K562 (cell line): ENCODE measurements around the gene MFAP3L. TPM values are rescaled to one million over a fixed set of nuclear protein-coding genes. Genes with fewer than 3 reads are reported as not detected.

Experiments used
- ATAC-seq: fragments of 200-7000 bp; cut with Tn5 transposase; 3 replicates; pipeline ENCODE4 v1.9.1; 2020; ENCODE audit warnings: moderate library complexity
- BruUV-seq: library from RNA; stranded (reverse); fragments of 400-500 nt; replicated peaks from 2 replicates; lab custom pipeline; 2021; lab: Mats Ljungman, UMichigan
- CTCF ChIA-PET: fragments of 300-600 bp; formaldehyde crosslinking; extraction: SDS; loops from one replicate; lab custom pipeline; 2021; ENCODE audit warnings: low intra/inter-chr PET ratio; lab: Yijun Ruan, JAX
- POLR2A ChIA-PET: fragments of 300-600, 350-650 bp; sonication (Branson Sonifier 250); formaldehyde crosslinking; extraction: SDS; loops from one replicate; lab custom pipeline; 2021; ENCODE audit warnings: antibody characterized with exemption, inconsistent platforms; lab: Yijun Ruan, JAX
- DNase-seq, 4 experiments: peaks; one replicate each; pipeline versions ENCODE4 v3.0.0 to v3.0.0-alpha.2; 2011 to 2018; ENCODE audit warnings: low spot score in 3 of 4, mixed read lengths in 3 of 4; ENCODE audit errors: extremely low read depth in 1 of 4
- FAIRE-seq: peaks from 2 replicates; lab custom pipeline; 2011; peaks lifted over from hg19 to GRCh38; lab: Jason Lieb, UNC
- H2AFZ ChIP-seq: 2 replicates; pipeline ENCODE4 v1.6.0; 2011; ENCODE audit warnings: low read depth, low read length, control low read depth, inconsistent platforms
- H3K27ac ChIP-seq: fragments of 200-600 bp; 3 replicates; pipeline ENCODE4 v1.8.0; 2011; ENCODE audit warnings: low read depth, mild to moderate bottlenecking, control low read depth, inconsistent platforms, low read length, moderate library complexity, mixed read lengths; ENCODE audit errors: extremely low read depth
- H3K27me3 ChIP-seq, 2 experiments: fragments of 300-600 bp in 1 of 2; 2 replicates in 1 of 2; 3 replicates in 1 of 2; pipeline versions ENCODE4 v1.6.0 to v1.8.0; 2011; ENCODE audit warnings: inconsistent platforms in 2 of 2, low read length in 2 of 2, mild to moderate bottlenecking in 1 of 2, mixed read lengths in 1 of 2, moderate library complexity in 1 of 2; ENCODE audit not compliant: control insufficient read depth in 2 of 2, insufficient read depth in 2 of 2
- H3K36me3 ChIP-seq: fragments of 300-600 bp; 3 replicates; pipeline ENCODE4 v1.8.0; 2011; ENCODE audit warnings: mild to moderate bottlenecking, low read length, inconsistent platforms; ENCODE audit not compliant: control insufficient read depth, insufficient read depth
- H3K4me1 ChIP-seq, 2 experiments: fragments of 200-600 bp in 1 of 2; replicated peaks in 1 of 2; 2 replicates in 1 of 2; 3 replicates in 1 of 2; pipeline versions ENCODE4 v1.5.1 to v1.8.0; 2011; ENCODE audit warnings: inconsistent platforms in 2 of 2, low read length in 2 of 2, mild to moderate bottlenecking in 1 of 2, mixed read lengths in 1 of 2, moderate library complexity in 1 of 2; ENCODE audit not compliant: control insufficient read depth in 2 of 2, insufficient read depth in 2 of 2
- H3K4me2 ChIP-seq: 2 replicates; pipeline ENCODE4 v1.6.1; 2011; ENCODE audit warnings: low read length, control low read depth, inconsistent platforms, mixed read lengths; ENCODE audit not compliant: insufficient read depth
- H3K4me3 ChIP-seq: fragments of 200-600 bp; sonication (generic), shearing (Covaris generic); 2 replicates; pipeline ENCODE4 v1.5.1; 2016; ENCODE audit warnings: control low read depth, inconsistent platforms
- H3K79me2 ChIP-seq: fragments of 200-600 bp; 3 replicates; pipeline ENCODE4 v1.8.0; 2011; ENCODE audit warnings: low read length, inconsistent platforms; ENCODE audit not compliant: control insufficient read depth, insufficient read depth
- H3K9ac ChIP-seq, 2 experiments: 2 replicates each; pipeline versions ENCODE4 v1.6.0 to v1.6.1; 2011; ENCODE audit warnings: low read depth in 2 of 2, low read length in 2 of 2, control low read depth in 1 of 2, inconsistent platforms in 1 of 2, mild to moderate bottlenecking in 1 of 2, mixed read lengths in 1 of 2; ENCODE audit not compliant: insufficient read depth in 1 of 2
- H3K9me1 ChIP-seq: one replicate; pipeline ENCODE4 v1.6.0; 2011; ENCODE audit warnings: inconsistent platforms, mild to moderate bottlenecking, low read length, moderate library complexity; ENCODE audit not compliant: control insufficient read depth, insufficient read depth
- H3K9me3 ChIP-seq: replicated peaks from 2 replicates; pipeline ENCODE4 v1.5.1; 2011; ENCODE audit warnings: low read depth, low read length, inconsistent platforms; ENCODE audit not compliant: control insufficient read depth, insufficient read depth
- H4K20me1 ChIP-seq: replicated peaks from 2 replicates; pipeline ENCODE4 v1.6.1; 2011; ENCODE audit warnings: low read length, inconsistent platforms, mixed read lengths; ENCODE audit not compliant: control insufficient read depth, insufficient read depth
- ATF1 ChIP-seq, 2 experiments: fragments of 450-650 bp in 1 of 2; IDR thresholded peaks; 2 replicates each; pipeline ENCODE4 v1.6.1; 2016; ENCODE audit warnings: missing compliant biosample characterization in 1 of 2, missing genetic modification characterization in 1 of 2
- CBX5 ChIP-seq: IDR thresholded peaks from 2 replicates; pipeline ENCODE4 v1.6.1; 2014; ENCODE audit warnings: low read depth, borderline replicate concordance
- EHMT2 ChIP-seq: fragments of 450-650 bp; IDR thresholded peaks from 2 replicates; pipeline ENCODE4 v1.6.1; 2018; ENCODE audit warnings: antibody characterized with exemption
- MXD1 ChIP-seq: fragments of 250-450 bp; sonication (Bioruptor Pico); IDR thresholded peaks from 2 replicates; pipeline ENCODE4 v1.8.0; 2021; ENCODE audit warnings: borderline replicate concordance, mild to moderate bottlenecking, moderate library complexity; ENCODE audit not compliant: poor library complexity, severe bottlenecking
- RBM25 ChIP-seq: fragments of 200-400 bp; formaldehyde crosslinking; IDR thresholded peaks from 2 replicates; pipeline ENCODE4 v1.6.1; 2018; ENCODE audit warnings: low read length, low read depth, moderate library complexity; ENCODE audit not compliant: severe bottlenecking
- ZNF175 ChIP-seq: fragments of 200-800 bp; sonication (Bioruptor generic); IDR thresholded peaks from 2 replicates; pipeline ENCODE4 v1.6.1; 2016; ENCODE audit warnings: low read depth, mild to moderate bottlenecking, missing genetic modification characterization, missing compliant biosample characterization
- WGBS: fragments of 100-300 bp; shearing (Covaris generic); methylation state at CpG from one replicate; pipeline ENCODE4 v1.1.6; 2016; ENCODE audit warnings: low coverage, mixed read lengths; ENCODE audit not compliant: insufficient coverage; ENCODE audit errors: missing lambda C conversion rate; 5-methylcytosine and 5-hydroxymethylcytosine counted together
- in situ Hi-C: fragments of 300-500 bp; cut with MboI; formaldehyde crosslinking; loops from 4 replicates; pipeline ENCODE4 v1.15.0; 2018; ENCODE audit warnings: inconsistent platforms, mixed read lengths
- intact Hi-C: fragments of 100-400 bp; cut with micrococcal nuclease; formaldehyde crosslinking; loops from 2 replicates; pipeline ENCODE4 v1.14.2; 2022
- polyA plus RNA-seq, 8 experiments: library from polyadenylated mRNA; depleted of rRNA in 4 of 8; stranded (reverse) in 5 of 8; unstranded in 3 of 8; fragments of >200 nt; fragmentation: Nextera tagmentation in 2 of 8; fragmentation: Illumina TruSeq in 1 of 8; extraction: Ambion mirVana in 2 of 8; extraction: Trizol in 1 of 8; gene quantifications; 2 replicates each; pipeline versions ENCODE4 v1.2.1 to v1.2.3, GENCODE V29; 2011 to 2014; ENCODE audit warnings: inconsistent platforms in 1 of 8, missing spikeins in 1 of 8
- total RNA-seq, 7 experiments: library from RNA; depleted of rRNA in 6 of 7; stranded (reverse); fragments of >200 nt in 6 of 7; fragmentation: Illumina TruSeq in 2 of 7; extraction: Trizol in 2 of 7; gene quantifications; 2 replicates each; pipeline versions ENCODE4 v1.2.1 to v1.2.3, GENCODE V29; 2011 to 2021; ENCODE audit warnings: low replicate concordance in 1 of 7
- TF ChIP-seq, protein P1 (sequence below): fragments of 250-450 bp; sonication (Bioruptor Pico); IDR thresholded peaks from 2 replicates; pipeline ENCODE4 v1.5.0; 2021; ENCODE audit warnings: mild to moderate bottlenecking, borderline replicate concordance

MFAP3L gene
- total and polyA plus RNA-seq, 9 of the 15 experiments (the other 6 are each of a cell fraction or from before 2014, with no cell fraction given) = 0.06 to 0.25 (median 0.20) TPM; not detected in 3

- Histone ChIP-seq H3K4me2 (no peak overlapping the region), H3K9me3 (no peaks in the 10 kb centered on the region), H3K27ac (no peak overlapping the region), H3K4me1 (peaks cover 0 to 13% of the 10 kb centered on the region in 2 experiments; a peak in 3 of 5 replicates), H3K27me3 (no peaks in the 10 kb centered on the region; a peak in 1 of 5 replicates), H2AFZ (no peak overlapping the region), H3K9ac (no peak overlapping the region)
- ATAC-seq (no peak), FAIRE-seq (no peak), DNase-seq (no peak)
- POLR2A ChIA-PET = interaction anchor here (0.6 kb wide), 1 partner anchor 1023 kb away, joined by 3 read pairs; no protein-coding TSS in a partner anchor
- in situ Hi-C loops (no loop called here), intact Hi-C loops (no loop called here)
- CTCF ChIA-PET = no interaction called here
- TF ChIP-seq RBM25 (no peak), MXD1 (CRISPR knock-in tag) (no peak), CBX5 (no peak), EHMT2 (no peak), ATF1 (CRISPR knock-in tag; IDR thresholded peaks at IDR 0.05) (no peak), ATF1 (tag; IDR thresholded peaks at IDR 0.05) (no peak), ZNF175 (CRISPR knock-in tag) (no peak)
- TF ChIP-seq, protein P1, sequence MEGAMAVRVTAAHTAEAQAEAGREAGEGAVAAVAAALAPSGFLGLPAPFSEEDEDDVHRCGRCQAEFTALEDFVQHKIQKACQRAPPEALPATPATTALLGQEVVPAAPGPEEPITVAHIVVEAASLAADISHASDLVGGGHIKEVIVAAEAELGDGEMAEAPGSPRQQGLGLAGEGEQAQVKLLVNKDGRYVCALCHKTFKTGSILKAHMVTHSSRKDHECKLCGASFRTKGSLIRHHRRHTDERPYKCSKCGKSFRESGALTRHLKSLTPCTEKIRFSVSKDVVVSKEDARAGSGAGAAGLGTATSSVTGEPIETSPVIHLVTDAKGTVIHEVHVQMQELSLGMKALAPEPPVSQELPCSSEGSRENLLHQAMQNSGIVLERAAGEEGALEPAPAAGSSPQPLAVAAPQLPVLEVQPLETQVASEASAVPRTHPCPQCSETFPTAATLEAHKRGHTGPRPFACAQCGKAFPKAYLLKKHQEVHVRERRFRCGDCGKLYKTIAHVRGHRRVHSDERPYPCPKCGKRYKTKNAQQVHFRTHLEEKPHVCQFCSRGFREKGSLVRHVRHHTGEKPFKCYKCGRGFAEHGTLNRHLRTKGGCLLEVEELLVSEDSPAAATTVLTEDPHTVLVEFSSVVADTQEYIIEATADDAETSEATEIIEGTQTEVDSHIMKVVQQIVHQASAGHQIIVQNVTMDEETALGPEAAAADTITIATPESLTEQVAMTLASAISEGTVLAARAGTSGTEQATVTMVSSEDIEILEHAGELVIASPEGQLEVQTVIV (CRISPR knock-in tag) = no peak
- TF ChIP-seq, all 486 proteins: peak for 0
- Histone ChIP-seq H3K4me3 (no peak overlapping the region), H3K36me3 (no peaks in the 10 kb centered on the region), H3K9me1 (no peaks in the 10 kb centered on the region), H4K20me1 (no peaks in the 10 kb centered on the region), H3K79me2 (no peaks in the 10 kb centered on the region)
- BruUV-seq = no TSS peak
- 7% methylated on average over 3 of the region's 3 CpGs for WGBS
Observed at GRCh38 chr4:170008371-170008770, 17.8 kb downstream of the MFAP3L start.
